H1 (cell line): ENCODE results near the gene TMPRSS15. TPM values are rescaled to one million over a fixed set of nuclear protein-coding genes. Genes with fewer than 3 reads are reported as not detected.

Experiments
- CTCF ChIA-PET: fragments of 300-600 bp; sonication (Branson Sonifier 250); formaldehyde crosslinking; loops from one replicate; lab custom pipeline; 2021; ENCODE audit not compliant: partially characterized antibody; lab: Charles Lee
- POLR2A ChIA-PET: fragments of 300-600 bp; sonication (Branson Sonifier 250); formaldehyde crosslinking; loops from one replicate; lab custom pipeline; 2021; ENCODE audit warnings: inconsistent platforms; ENCODE audit not compliant: partially characterized antibody; lab: Charles Lee
- DNase-seq, 2 experiments: peaks; one replicate each; pipeline versions ENCODE4 v3.0.0 to v3.0.0-alpha.2; 2010 to 2022; ENCODE audit warnings: low spot score in 2 of 2, low read depth in 1 of 2, mixed read lengths in 1 of 2
- FAIRE-seq: peaks from 2 replicates; lab custom pipeline; 2011; peaks lifted over from hg19 to GRCh38; lab: Jason Lieb, UNC
- H2AFZ ChIP-seq: 2 replicates; pipeline ENCODE4 v1.8.1; 2012; ENCODE audit warnings: low read length, inconsistent platforms
- H2AK5ac ChIP-seq: 2 replicates; pipeline ENCODE4 v1.6.1; 2013; ENCODE audit warnings: low read depth, low read length
- H2BK120ac ChIP-seq: replicated peaks from 2 replicates; pipeline ENCODE3; 2013; ENCODE audit warnings: low read depth, low read length, inconsistent platforms
- H2BK12ac ChIP-seq: 2 replicates; pipeline ENCODE4 v1.6.1; 2013; ENCODE audit warnings: low read depth, low read length
- H2BK15ac ChIP-seq: 2 replicates; pipeline ENCODE4 v1.6.1; 2013; ENCODE audit warnings: low read length
- H2BK20ac ChIP-seq: 2 replicates; pipeline ENCODE4 v1.6.1; 2013; ENCODE audit warnings: low read length
- H2BK5ac ChIP-seq: 2 replicates; pipeline ENCODE4 v1.6.1; 2013; ENCODE audit warnings: low read depth, low read length
- H3K14ac ChIP-seq: 2 replicates; pipeline ENCODE4 v1.6.1; 2013; ENCODE audit warnings: inconsistent platforms; ENCODE audit not compliant: insufficient read length
- H3K18ac ChIP-seq: 2 replicates; pipeline ENCODE4 v1.6.1; 2013; ENCODE audit warnings: low read length; ENCODE audit errors: extremely low read depth
- H3K23ac ChIP-seq: 2 replicates; pipeline ENCODE4 v1.6.1; 2013; ENCODE audit warnings: inconsistent platforms; ENCODE audit not compliant: insufficient read length
- H3K23me2 ChIP-seq: 2 replicates; pipeline ENCODE4 v1.6.1; 2013; ENCODE audit warnings: low read depth, low read length
- H3K27ac ChIP-seq: 2 replicates; pipeline ENCODE4 v1.6.1; 2011; ENCODE audit warnings: low read depth, low read length, inconsistent platforms
- H3K27me3 ChIP-seq, 4 experiments: replicated peaks in 1 of 4; 1 replicate in 1 of 4; 2 replicates in 3 of 4; pipeline versions ENCODE4 v1.6.1 to v1.8.1; 2011 to 2013; ENCODE audit warnings: low read length in 3 of 4, mild to moderate bottlenecking in 3 of 4, inconsistent platforms in 2 of 4, mixed read lengths in 2 of 4, moderate library complexity in 1 of 4; ENCODE audit not compliant: control insufficient read depth in 3 of 4, insufficient read depth in 3 of 4; ENCODE audit errors: extremely low read depth in 1 of 4
- H3K36me3 ChIP-seq, 4 experiments: 2 replicates each; pipeline versions ENCODE4 v1.6.1 to v1.8.1; 2011 to 2013; ENCODE audit warnings: mild to moderate bottlenecking in 4 of 4, low read length in 3 of 4, moderate library complexity in 2 of 4, control low read depth in 1 of 4, inconsistent platforms in 1 of 4; ENCODE audit not compliant: insufficient read depth in 4 of 4, control insufficient read depth in 2 of 4
- H3K4ac ChIP-seq: replicated peaks from 2 replicates; pipeline ENCODE3; 2013; ENCODE audit warnings: low read length, low read depth, mixed read lengths, inconsistent platforms; ENCODE audit not compliant: insufficient read length
- H3K4me1 ChIP-seq, 4 experiments: replicated peaks in 1 of 4; 1 replicate in 1 of 4; 2 replicates in 3 of 4; pipeline versions ENCODE4 v1.6.1 to v1.8.1; 2011 to 2013; ENCODE audit warnings: low read length in 3 of 4, inconsistent platforms in 2 of 4, mixed read lengths in 1 of 4; ENCODE audit not compliant: insufficient read depth in 4 of 4, control insufficient read depth in 3 of 4
- H3K4me2 ChIP-seq, 2 experiments: 2 replicates each; pipeline versions ENCODE4 v1.6.1 to v1.8.1; 2011 to 2013; ENCODE audit warnings: low read depth in 2 of 2, low read length in 2 of 2, control low read depth in 1 of 2, inconsistent platforms in 1 of 2, mild to moderate bottlenecking in 1 of 2; ENCODE audit not compliant: insufficient read depth in 1 of 2
- H3K4me3 ChIP-seq, 4 experiments: fragments of 200-600, 300-600 bp in 1 of 4; sonication (generic), shearing (Covaris generic), sonication (Bioruptor Twin) in 1 of 4; 2 replicates each; pipeline versions ENCODE4 v1.5.1 to v1.8.1; 2011 to 2016; ENCODE audit warnings: low read length in 4 of 4, low read depth in 3 of 4, control low read depth in 2 of 4, inconsistent platforms in 2 of 4, mild to moderate bottlenecking in 2 of 4, mixed read lengths in 1 of 4, moderate library complexity in 1 of 4; ENCODE audit not compliant: insufficient read depth in 2 of 4; ENCODE audit errors: extremely low read depth in 1 of 4
- H3K56ac ChIP-seq: replicated peaks from 2 replicates; pipeline ENCODE3; 2013; ENCODE audit warnings: low read depth, mild to moderate bottlenecking, mixed read lengths, low read length, inconsistent platforms; ENCODE audit not compliant: insufficient read length
- H3K79me1 ChIP-seq: 2 replicates; pipeline ENCODE4 v1.6.1; 2013; ENCODE audit warnings: low read depth, low read length, control low read depth
- H3K79me2 ChIP-seq, 2 experiments: 2 replicates each; pipeline versions ENCODE4 v1.6.1 to v1.8.1; 2012 to 2013; ENCODE audit warnings: low read length in 2 of 2, mild to moderate bottlenecking in 2 of 2, inconsistent platforms in 1 of 2; ENCODE audit not compliant: insufficient read depth in 2 of 2, control insufficient read depth in 1 of 2
- H3K9ac ChIP-seq, 4 experiments: replicated peaks in 1 of 4; 1 replicate in 1 of 4; 2 replicates in 3 of 4; pipeline versions ENCODE4 v1.6.1 to v1.8.1; 2011 to 2013; ENCODE audit warnings: low read depth in 3 of 4, low read length in 3 of 4, control low read depth in 2 of 4, mild to moderate bottlenecking in 2 of 4, moderate library complexity in 2 of 4, inconsistent platforms in 1 of 4; ENCODE audit errors: extremely low read depth in 1 of 4
- H3K9me3 ChIP-seq, 2 experiments: 2 replicates each; pipeline versions ENCODE4 v1.6.1 to v1.8.1; 2012 to 2013; ENCODE audit warnings: mild to moderate bottlenecking in 2 of 2, moderate library complexity in 2 of 2, control low read depth in 1 of 2, inconsistent platforms in 1 of 2, low read depth in 1 of 2, low read length in 1 of 2, mixed read lengths in 1 of 2; ENCODE audit not compliant: insufficient read depth in 2 of 2
- H4K20me1 ChIP-seq, 2 experiments: replicated peaks in 1 of 2; 2 replicates each; pipeline versions ENCODE3 to v1.8.1; 2011 to 2013; ENCODE audit warnings: inconsistent platforms in 2 of 2, low read length in 2 of 2, mild to moderate bottlenecking in 1 of 2; ENCODE audit not compliant: insufficient read depth in 2 of 2, control insufficient read depth in 1 of 2
- H4K5ac ChIP-seq: 2 replicates; pipeline ENCODE4 v1.6.1; 2013; ENCODE audit warnings: low read length, low read depth, mixed read lengths, inconsistent platforms; ENCODE audit not compliant: insufficient read length
- H4K8ac ChIP-seq: 2 replicates; pipeline ENCODE4 v1.8.0; 2013; ENCODE audit warnings: mild to moderate bottlenecking, moderate library complexity, low read length, inconsistent platforms; ENCODE audit not compliant: insufficient read depth; ENCODE audit errors: extremely low read depth
- H4K91ac ChIP-seq: replicated peaks from 2 replicates; pipeline ENCODE3; 2013; ENCODE audit warnings: low read length, mixed read lengths, inconsistent platforms; ENCODE audit not compliant: insufficient read length
- GABPA ChIP-seq: IDR thresholded peaks from 2 replicates; pipeline ENCODE4 v1.6.1; 2011; ENCODE audit warnings: mild to moderate bottlenecking, low read length, moderate library complexity, borderline replicate concordance; ENCODE audit not compliant: insufficient read depth
- WGBS, 2 experiments: shearing (Covaris generic) in 1 of 2; methylation state at CpG; one replicate each; pipeline versions ENCODE4 v1.1.6 to v1.1.7; 2013 to 2015; ENCODE audit warnings: low lambda C conversion rate in 2 of 2, mixed read lengths in 2 of 2, inconsistent platforms in 1 of 2, low coverage in 1 of 2, missing lambda C conversion rate in 1 of 2; ENCODE audit not compliant: insufficient replicate concordance in 2 of 2, insufficient coverage in 1 of 2, insufficient read length in 1 of 2; ENCODE audit errors: extremely low coverage in 1 of 2, missing lambda C conversion rate in 1 of 2; 5-methylcytosine and 5-hydroxymethylcytosine counted together
- polyA plus RNA-seq, 7 experiments: library from polyadenylated mRNA; depleted of rRNA in 3 of 7; stranded (reverse) in 5 of 7; unstranded in 2 of 7; fragments of >200 nt in 5 of 7; fragments of 200-250 nt in 2 of 7; gene quantifications; 1 replicate in 5 of 7; 2 replicates in 1 of 7; 4 replicates in 1 of 7; pipeline versions ENCODE4 v1.2.1 to v1.2.3, GENCODE V29; 2011 to 2013; ENCODE audit warnings: missing spikeins in 2 of 7, mixed read lengths in 2 of 7
- total RNA-seq: library from RNA; stranded (reverse); fragmentation: NEBNext Ultra II Directional; extraction: Animal tissue kit (Norgen Biotek cat#: 25700); gene quantifications from 2 replicates; pipeline ENCODE4 v1.2.1, GENCODE V29; 2021

The TMPRSS15 gene
- total and polyA plus RNA-seq, 2 of the 8 experiments (the other 6 are each of a cell fraction or from before 2014, with no cell fraction given): not detected

- Histone ChIP-seq H3K18ac (no peak overlapping the region), H4K91ac (no peak overlapping the region)
- FAIRE-seq: no peak
Measured at GRCh38 chr21:18354947-18355346, 48.6 kb downstream of the TMPRSS15 start.

More at GRCh38 chr21:18354947-18355346, 48.6 kb downstream of the TMPRSS15 start:
- Histone ChIP-seq H3K27me3 (no peaks in the 10 kb centered on the region), H3K23ac (no peak overlapping the region), H2BK20ac (no peak overlapping the region), H3K56ac (no peak overlapping the region), H3K4me2 (no peak overlapping the region), H2AFZ (no peak overlapping the region), H2BK5ac (no peak overlapping the region), H3K4me3 (no peak overlapping the region), H3K79me2 (no peaks in the 10 kb centered on the region), H3K36me3 (no peaks in the 10 kb centered on the region), H2BK12ac (no peak overlapping the region), H3K23me2 (no peaks in the 10 kb centered on the region), H3K9ac (no peak overlapping the region), H4K20me1 (no peaks in the 10 kb centered on the region), H3K9me3 (no peaks in the 10 kb centered on the region), H4K8ac (no peak overlapping the region), H2BK15ac (no peak overlapping the region), H3K14ac (no peak overlapping the region), H3K79me1 (no peaks in the 10 kb centered on the region), H4K5ac (no peak overlapping the region), H3K4me1 (no peaks in the 10 kb centered on the region), H2AK5ac (no peak overlapping the region), H2BK120ac (no peak overlapping the region), H3K4ac (no peak overlapping the region), H3K27ac (no peak overlapping the region)
- 88% methylated on average over 1 of the region's 1 CpG; no CpG with 5 or more reads in 1 of the 2 experiments for WGBS, 2 experiments
- TF ChIP-seq GABPA: no peak
- ChIA-PET CTCF (no interaction called here), POLR2A (no interaction called here)
- DNase-seq: no peak
